NK-92 treated with Interleukin-12 subunit alpha and Interleukin-12 subunit beta, amount 100 ng/mL, for 24 hours (cell line): ENCODE results near the gene PCDHGA1.
"Not testable (repeated sequence)": the region's sequence is repeated elsewhere in the genome, so short reads cannot be mapped to it uniquely, and the experiment has no call there.

Experiments
- DNase-seq: peaks from one replicate; lab custom pipeline; 2025; lab: John Stamatoyannopoulos, UW

PCDHGA1 gene

DNA sequence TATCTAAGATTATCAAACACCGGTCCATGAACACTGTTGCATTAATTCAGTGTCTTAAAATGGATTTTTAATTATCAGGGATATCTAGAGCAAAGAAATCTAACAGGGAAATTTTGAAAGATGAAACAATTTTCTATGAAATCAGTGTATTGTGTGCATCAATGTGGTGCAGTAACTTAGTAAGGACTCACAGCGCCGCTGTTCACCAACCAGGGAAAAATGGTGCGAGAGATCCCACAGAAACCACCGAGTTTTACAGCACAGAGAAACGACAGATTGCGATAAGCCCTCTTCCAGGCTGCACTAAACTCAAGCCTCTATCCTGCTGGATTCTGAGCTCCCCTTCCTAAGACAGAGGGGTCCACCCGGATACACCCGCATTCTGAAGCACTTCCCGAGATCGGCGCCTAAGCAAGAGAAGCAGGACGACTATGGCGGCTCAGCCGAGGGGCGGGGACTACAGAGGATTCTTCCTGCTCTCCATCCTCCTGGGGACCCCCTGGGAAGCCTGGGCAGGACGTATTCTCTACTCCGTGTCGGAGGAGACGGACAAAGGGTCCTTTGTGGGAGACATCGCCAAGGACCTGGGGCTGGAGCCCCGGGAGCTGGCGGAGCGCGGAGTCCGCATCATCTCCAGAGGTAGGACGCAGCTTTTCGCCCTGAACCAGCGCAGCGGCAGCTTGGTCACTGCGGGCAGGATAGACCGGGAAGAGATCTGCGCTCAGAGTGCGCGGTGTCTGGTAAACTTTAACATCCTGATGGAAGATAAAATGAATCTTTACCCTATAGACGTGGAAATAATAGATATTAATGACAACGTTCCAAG lies 52.4 kb downstream of the PCDHGA1 start, which contains the start of gene PCDHGA7:
TSS of gene PCDHGA7 (plus strand) at position 274 of the 826 bp plus-strand sequence. CDS start at position 432, 158 bp downstream.
- DNase-seq = no peak

DNA sequence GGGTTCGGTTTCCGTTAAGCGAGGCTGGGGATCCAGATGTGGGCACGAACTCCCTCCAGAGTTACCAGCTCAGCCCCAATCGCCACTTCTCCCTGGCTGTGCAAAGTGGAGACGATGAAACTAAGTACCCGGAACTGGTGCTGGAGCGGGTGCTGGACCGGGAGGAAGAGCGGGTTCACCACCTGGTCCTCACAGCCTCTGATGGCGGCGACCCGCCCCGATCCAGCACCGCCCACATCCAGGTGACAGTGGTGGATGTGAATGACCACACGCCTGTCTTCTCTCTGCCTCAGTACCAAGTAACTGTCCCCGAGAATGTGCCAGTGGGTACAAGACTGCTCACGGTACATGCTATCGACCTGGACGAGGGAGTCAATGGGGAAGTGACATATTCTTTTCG lies 53.0 kb downstream of the PCDHGA1 start:
- DNase-seq = no peak

DNA sequence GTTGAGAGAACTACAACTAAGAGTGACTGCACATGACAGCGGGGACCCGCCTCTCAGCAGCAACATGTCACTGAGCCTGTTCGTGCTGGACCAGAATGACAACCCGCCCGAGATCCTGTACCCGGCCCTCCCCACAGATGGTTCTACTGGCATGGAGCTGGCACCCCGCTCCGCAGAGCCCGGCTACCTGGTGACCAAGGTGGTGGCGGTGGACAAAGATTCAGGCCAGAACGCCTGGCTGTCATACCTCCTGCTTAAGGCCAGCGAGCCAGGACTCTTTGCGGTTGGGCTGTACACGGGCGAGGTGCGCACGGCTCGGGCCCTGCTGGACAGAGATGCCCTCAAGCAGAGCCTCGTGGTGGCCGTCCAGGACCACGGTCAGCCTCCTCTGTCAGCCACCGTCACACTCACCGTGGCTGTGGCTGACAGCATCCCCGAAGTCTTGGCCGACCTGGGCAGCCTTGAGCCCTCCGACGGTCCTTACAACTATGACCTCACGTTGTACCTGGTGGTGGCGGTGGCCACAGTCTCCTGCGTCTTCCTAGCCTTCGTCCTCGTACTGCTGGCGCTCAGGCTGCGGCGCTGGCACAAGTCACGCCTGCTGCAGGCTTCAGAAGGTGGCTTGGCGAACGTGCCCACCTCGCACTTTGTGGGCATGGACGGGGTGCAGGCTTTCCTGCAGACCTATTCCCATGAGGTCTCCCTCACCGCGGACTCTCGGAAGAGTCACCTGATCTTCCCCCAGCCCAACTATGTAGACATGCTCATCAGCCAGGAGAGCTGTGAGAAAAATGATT lies 54.4 kb downstream of the PCDHGA1 start:
- no peak for DNase-seq

DNA sequence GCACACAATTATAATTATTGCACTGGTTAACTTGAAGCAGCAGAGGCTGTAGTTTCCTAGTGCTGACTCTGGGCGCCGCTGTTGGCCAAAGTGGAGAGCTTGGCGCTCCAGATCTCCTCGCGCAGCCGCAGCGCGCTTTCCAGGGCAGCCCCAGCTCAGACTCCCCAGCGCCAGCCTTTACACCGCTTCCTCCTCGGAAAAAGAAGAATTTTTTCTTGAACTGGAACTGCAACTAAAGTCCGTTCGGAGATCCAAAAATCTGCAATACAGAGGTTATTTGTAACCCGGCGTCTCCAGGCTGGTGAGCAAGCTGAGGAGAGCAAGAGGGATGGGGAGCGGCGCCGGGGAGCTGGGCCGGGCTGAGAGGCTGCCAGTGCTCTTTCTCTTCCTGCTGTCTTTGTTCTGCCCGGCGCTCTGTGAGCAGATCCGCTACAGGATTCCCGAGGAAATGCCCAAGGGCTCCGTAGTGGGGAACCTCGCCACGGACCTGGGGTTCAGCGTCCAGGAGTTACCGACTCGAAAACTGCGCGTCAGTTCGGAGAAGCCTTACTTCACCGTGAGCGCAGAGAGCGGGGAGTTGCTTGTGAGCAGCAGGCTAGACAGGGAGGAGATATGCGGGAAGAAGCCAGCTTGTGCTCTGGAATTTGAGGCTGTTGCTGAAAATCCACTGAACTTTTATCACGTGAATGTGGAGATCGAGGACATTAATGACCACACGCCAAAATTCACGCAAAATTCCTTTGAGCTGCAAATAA lies 57.4 kb downstream of the PCDHGA1 start, which contains the start of gene PCDHGB4:
TSS of gene PCDHGB4 (plus strand) at position 142 of the 755 bp plus-strand sequence. CDS start at position 329, 187 bp downstream.
- not testable (repeated sequence) for DNase-seq

DNA sequence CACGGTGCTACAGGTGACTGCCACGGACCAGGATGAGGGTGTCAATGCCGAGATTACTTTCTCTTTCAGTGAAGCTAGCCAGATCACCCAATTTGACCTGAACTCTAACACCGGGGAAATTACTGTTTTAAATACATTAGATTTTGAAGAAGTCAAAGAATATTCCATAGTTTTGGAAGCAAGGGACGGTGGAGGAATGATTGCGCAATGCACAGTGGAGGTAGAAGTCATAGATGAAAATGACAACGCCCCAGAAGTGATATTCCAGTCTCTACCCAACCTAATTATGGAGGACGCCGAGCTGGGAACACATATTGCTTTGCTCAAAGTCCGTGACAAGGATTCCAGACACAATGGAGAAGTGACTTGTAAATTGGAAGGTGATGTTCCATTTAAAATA lies 58.3 kb downstream of the PCDHGA1 start:
- DNase-seq = no peak

DNA sequence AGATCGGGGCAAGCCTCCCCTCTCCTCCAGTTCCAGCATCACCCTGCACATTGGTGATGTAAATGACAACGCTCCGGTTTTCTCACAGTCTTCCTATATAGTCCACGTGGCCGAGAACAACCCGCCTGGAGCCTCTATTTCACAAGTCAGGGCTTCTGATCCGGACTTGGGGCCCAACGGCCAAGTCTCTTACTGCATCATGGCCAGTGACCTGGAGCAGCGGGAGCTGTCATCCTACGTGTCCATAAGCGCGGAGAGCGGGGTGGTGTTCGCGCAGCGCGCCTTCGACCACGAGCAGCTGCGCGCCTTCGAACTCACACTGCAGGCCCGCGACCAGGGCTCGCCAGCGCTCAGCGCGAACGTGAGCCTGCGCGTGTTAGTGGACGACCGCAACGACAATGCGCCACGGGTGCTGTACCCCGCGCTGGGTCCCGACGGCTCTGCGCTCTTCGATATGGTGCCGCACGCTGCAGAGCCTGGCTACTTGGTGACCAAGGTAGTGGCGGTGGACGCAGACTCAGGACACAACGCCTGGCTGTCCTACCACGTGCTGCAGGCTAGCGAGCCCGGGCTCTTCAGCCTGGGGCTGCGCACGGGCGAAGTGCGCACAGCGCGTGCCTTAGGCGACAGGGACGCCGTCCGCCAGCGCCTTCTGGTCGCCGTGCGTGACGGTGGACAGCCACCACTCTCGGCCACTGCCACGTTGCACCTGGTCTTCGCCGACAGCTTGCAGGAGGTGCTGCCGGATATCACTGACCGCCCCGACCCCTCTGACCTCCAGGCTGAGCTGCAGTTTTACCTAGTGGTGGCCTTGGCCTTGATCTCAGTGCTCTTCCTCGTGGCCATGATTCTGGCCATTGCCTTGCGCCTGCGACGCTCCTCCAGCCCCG lies 59.1 kb downstream of the PCDHGA1 start:
- no peak for DNase-seq

DNA sequence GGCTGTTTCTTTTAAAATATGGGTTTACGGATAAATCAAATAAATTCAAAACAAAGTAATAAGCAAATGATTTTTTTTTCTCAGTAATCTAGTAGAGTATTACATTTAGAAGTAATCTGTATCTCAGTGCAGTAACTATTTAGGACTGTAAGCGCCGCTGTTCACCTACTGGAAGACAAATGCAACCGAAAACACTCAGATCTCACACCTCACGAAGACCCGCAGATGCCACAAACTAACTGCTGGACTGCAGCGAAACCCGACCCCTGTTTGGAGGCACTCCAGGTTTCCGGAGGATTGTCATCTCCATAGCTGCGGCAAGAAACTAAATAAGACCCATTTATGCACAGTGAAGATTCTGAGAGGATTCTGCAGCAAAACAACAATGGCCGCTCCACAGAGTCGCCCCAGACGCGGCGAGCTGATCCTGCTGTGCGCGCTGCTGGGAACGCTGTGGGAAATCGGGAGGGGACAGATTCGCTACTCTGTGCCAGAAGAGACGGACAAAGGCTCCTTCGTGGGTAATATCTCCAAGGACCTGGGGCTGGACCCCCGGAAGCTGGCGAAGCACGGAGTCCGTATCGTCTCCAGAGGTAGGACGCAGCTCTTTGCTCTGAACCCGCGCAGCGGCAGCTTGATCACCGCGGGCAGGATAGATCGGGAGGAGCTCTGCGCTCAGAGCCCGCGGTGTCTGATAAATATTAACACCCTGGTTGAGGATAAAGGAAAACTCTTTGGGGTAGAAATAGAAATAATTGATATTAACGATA lies 62.3 kb downstream of the PCDHGA1 start, which contains the start of gene PCDHGA8:
TSS of gene PCDHGA8 (plus strand) at position 205 of the 770 bp plus-strand sequence. CDS start at position 386, 181 bp downstream.
- DNase-seq = no peak

DNA sequence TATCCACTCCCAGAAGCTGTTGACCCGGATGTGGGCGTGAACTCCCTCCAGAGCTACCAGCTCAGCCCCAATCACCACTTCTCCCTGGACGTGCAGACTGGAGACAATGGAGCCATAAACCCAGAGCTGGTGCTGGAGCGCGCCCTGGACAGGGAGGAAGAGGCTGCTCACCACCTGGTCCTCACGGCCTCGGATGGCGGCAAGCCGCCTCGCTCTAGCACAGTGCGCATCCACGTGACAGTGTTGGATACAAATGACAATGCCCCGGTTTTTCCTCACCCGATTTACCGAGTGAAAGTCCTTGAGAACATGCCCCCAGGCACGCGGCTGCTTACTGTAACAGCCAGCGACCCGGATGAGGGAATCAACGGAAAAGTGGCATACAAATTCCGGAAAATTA lies 63.0 kb downstream of the PCDHGA1 start:
- no peak for DNase-seq

DNA sequence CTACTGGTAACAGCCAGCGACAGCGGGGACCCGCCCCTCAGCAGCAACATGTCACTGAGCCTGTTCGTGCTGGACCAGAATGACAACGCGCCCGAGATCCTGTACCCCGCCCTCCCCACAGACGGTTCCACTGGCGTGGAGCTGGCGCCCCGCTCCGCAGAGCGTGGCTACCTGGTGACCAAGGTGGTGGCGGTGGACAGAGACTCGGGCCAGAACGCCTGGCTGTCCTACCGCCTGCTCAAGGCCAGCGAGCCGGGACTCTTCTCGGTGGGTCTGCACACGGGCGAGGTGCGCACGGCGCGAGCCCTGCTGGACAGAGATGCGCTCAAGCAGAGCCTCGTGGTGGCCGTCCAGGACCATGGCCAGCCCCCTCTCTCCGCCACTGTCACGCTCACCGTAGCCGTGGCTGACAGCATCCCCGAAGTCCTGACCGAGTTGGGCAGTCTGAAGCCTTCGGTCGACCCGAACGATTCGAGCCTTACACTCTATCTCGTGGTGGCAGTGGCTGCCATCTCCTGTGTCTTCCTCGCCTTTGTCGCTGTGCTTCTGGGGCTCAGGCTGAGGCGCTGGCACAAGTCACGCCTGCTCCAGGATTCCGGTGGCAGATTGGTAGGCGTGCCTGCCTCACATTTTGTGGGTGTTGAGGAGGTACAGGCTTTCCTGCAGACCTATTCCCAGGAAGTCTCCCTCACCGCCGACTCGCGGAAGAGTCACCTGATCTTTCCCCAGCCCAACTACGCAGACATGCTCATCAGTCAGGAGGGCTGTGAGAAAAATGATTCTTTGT lies 64.3 kb downstream of the PCDHGA1 start:
- DNase-seq = not testable (repeated sequence)

DNA sequence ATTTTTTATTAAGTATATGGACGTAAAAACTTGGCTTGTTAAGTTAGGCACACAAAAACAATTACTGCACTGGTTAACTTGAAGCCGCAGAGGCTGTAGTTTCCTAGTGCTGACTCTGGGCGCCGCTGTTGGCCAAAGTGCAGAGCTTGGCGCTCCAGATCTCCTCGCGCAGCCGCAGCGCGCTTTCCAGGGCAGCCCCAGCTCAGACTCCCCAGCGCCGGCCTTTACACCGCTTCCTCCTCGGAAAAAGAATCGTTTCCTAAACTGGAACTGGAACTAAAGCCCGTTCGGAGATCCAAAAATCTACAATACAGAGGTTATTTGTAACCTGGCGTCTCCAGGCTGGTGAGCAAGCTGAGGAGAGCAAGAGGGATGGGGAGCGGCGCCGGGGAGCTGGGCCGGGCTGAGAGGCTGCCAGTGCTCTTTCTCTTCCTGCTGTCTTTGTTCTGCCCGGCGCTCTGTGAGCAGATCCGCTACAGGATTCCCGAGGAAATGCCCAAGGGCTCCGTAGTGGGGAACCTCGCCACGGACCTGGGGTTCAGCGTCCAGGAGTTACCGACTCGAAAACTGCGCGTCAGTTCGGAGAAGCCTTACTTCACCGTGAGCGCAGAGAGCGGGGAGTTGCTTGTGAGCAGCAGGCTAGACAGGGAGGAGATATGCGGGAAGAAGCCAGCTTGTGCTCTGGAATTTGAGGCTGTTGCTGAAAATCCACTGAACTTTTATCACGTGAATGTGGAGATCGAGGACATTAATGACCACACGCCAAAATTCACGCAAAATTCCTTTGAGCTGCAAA lies 67.6 kb downstream of the PCDHGA1 start, which contains the start of gene PCDHGB5:
TSS of gene PCDHGB5 (plus strand) at position 192 of the 796 bp plus-strand sequence. CDS start at position 373, 181 bp downstream.
- DNase-seq = not testable (repeated sequence)

DNA sequence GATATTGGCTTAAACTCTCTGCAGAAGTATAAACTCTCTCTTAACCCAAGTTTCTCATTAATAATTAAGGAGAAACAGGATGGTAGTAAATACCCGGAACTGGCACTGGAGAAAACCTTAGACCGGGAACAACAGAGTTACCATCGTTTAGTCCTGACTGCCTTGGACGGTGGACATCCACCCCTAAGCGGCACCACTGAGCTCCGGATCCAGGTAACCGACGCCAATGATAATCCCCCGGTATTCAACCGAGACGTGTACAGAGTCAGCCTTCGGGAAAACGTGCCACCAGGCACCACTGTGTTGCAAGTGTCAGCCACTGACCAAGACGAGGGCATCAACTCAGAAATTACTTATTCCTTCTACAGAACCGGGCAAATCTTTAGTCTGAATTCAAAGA lies 68.3 kb downstream of the PCDHGA1 start:
- no peak for DNase-seq

DNA sequence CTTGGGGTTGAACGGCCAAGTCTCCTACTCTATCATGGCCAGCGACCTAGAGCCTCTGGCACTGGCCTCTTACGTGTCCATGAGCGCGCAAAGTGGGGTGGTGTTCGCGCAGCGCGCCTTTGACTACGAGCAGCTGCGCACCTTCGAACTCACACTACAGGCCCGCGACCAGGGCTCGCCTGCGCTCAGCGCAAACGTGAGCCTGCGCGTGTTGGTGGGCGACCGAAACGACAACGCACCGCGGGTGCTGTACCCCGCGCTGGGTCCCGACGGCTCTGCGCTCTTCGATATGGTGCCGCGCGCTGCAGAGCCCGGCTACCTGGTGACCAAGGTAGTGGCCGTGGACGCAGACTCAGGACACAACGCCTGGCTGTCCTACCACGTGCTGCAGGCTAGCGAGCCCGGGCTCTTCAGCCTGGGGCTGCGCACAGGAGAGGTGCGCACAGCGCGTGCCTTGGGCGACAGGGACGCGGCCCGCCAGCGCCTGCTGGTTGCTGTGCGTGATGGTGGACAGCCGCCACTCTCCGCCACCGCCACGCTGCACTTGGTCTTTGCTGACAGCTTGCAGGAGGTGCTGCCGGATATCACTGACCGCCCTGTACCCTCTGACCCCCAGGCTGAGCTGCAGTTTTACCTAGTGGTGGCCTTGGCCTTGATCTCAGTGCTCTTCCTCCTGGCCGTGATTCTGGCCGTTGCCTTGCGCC lies 69.4 kb downstream of the PCDHGA1 start:
- no peak for DNase-seq

DNA sequence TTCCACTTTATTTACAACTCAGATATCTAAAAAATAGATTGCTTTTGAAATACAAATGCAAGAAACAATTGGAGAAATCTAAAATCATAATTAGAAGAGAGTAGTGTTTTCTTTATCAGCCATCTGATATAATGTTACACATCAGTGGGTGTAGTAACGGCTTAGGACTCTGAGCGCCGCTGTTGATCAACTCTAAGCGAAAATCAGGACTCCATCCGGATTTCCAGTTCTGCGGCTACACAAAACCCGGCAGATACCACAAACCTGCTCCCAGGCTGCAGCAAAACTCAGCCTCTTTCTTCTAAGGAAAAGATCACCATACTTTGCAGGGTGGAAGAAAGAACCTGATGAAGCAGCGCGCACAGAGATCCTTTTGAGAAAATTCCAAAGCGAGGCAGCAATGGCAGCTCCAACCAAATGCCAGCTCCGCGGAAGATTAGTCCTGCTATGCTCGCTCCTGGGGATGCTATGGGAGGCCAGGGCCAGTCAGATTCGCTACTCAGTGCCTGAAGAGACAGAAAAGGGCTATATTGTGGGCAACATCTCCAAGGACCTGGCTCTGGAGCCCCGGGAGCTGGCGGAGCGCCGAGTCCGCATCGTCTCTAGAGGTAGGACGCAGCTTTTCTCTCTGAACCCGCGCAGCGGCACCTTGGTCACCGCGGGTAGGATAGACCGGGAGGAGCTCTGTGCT lies 72.4 kb downstream of the PCDHGA1 start, which contains the start of gene PCDHGA9:
TSS of gene PCDHGA9 (plus strand) at position 226 of the 691 bp plus-strand sequence. CDS start at position 401, 175 bp downstream.
- no peak for DNase-seq

DNA sequence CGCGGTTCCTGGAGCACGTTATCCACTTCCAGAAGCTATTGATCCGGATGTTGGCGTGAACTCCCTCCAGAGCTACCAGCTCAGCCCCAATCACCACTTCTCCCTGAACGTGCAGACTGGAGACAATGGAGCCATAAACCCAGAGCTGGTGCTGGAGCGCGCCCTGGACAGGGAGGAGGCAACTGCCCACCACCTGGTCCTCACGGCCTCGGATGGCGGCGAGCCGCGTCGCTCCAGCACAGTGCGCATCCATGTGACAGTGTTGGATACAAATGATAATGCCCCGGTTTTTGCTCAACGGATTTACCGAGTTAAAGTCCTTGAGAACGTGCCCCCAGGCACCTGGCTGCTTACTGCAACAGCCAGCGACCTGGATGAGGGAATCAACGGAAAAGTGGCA lies 73.1 kb downstream of the PCDHGA1 start:
- DNase-seq = no peak

DNA sequence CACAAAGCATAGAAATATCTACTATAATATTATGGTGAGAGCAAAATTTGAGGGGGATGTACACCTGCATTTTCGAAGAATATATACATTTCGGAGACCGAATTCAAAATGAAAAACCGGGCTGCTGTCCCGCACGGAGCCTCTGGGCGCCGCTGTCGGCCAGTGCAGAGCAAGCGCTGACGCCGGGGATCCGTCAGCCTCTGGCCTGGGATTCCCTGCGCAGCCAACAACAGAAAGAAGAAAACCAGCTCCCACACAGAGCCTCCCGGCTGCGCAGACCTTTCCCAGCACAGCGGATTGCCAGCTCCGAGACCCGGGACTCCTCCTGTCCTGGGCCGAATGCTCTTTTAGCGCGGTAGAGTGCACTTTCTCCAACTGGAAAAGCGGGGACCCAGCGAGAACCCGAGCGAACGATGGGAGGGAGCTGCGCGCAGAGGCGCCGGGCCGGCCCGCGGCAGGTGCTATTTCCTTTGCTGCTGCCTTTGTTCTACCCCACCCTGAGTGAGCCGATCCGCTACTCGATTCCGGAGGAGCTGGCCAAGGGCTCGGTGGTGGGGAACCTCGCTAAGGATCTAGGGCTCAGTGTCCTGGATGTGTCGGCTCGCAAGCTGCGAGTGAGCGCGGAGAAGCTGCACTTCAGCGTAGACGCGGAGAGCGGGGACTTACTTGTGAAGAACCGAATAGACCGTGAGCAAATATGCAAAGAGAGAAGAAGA lies 77.6 kb downstream of the PCDHGA1 start, which contains the start of gene PCDHGB6:
TSS of gene PCDHGB6 (plus strand) at position 232 of the 716 bp plus-strand sequence. CDS start at position 414, 182 bp downstream.
- not testable (repeated sequence) for DNase-seq
